CD4-positive, alpha-beta T cell (primary cell): ENCODE measurements around the gene FHOD3. TPM values are rescaled to one million over a fixed set of nuclear protein-coding genes. Genes with fewer than 3 reads are reported as not detected.

Experiments used
- ATAC-seq: fragments of 200-7000 bp; cut with Tn5 transposase; one replicate; pipeline ENCODE4 v1.10.0; 2022; ENCODE audit warnings: mild to moderate bottlenecking; ENCODE audit not compliant: poor library complexity
- CTCF ChIA-PET: fragments of 350-600 bp; sonication (Branson Sonifier 250); formaldehyde crosslinking; loops from one replicate; lab custom pipeline; 2021; ENCODE audit warnings: antibody characterized with exemption, inconsistent platforms; lab: Charles Lee
- POLR2A ChIA-PET: fragments of 350-600 bp; sonication (Branson Sonifier 250); formaldehyde crosslinking; loops from one replicate; lab custom pipeline; 2021; ENCODE audit warnings: antibody characterized with exemption, inconsistent platforms; lab: Charles Lee
- DNase-seq, 14 experiments: peaks; one replicate each; pipeline ENCODE4 v3.0.0-alpha.2; 2013 to 2020; ENCODE audit warnings: mixed read lengths in 2 of 14
- H3K27ac ChIP-seq, 2 donors: one replicate each; pipeline versions ENCODE4 v1.5.1 to v1.7.0; 2013; ENCODE audit warnings: low read length in 2 of 2, low read depth in 1 of 2, mild to moderate bottlenecking in 1 of 2
- H3K27me3 ChIP-seq, 2 experiments: 1 replicate in 1 of 2; 2 replicates in 1 of 2; pipeline versions ENCODE4 v1.6.1 to v1.7.0; 2013; ENCODE audit warnings: low read length in 2 of 2, control low read depth in 1 of 2, mild to moderate bottlenecking in 1 of 2, moderate library complexity in 1 of 2; ENCODE audit not compliant: insufficient read depth in 2 of 2, control insufficient read depth in 1 of 2
- H3K36me3 ChIP-seq: one replicate; pipeline ENCODE4 v1.6.1; 2013; ENCODE audit warnings: low read length, control low read depth; ENCODE audit not compliant: insufficient read depth
- H3K4me1 ChIP-seq: one replicate; pipeline ENCODE4 v1.6.1; 2013; ENCODE audit warnings: low read length, control low read depth; ENCODE audit not compliant: insufficient read depth
- H3K4me3 ChIP-seq: one replicate; pipeline ENCODE4 v1.5.1; 2013; ENCODE audit warnings: mild to moderate bottlenecking, low read length, moderate library complexity
- H3K9me3 ChIP-seq, 2 experiments: 1 replicate in 1 of 2; 2 replicates in 1 of 2; pipeline versions ENCODE4 v1.6.1 to v1.7.0; 2013; ENCODE audit warnings: low read length in 2 of 2, mild to moderate bottlenecking in 2 of 2, control low read depth in 1 of 2, moderate library complexity in 1 of 2; ENCODE audit not compliant: control insufficient read depth in 1 of 2, insufficient read depth in 1 of 2
- H3K27ac Mint-ChIP-seq: one replicate; pipeline ENCODE4 v1.8.0; 2020; ENCODE audit warnings: mixed read lengths
- H3K27me3 Mint-ChIP-seq: one replicate; pipeline ENCODE4 v1.8.0; 2021; ENCODE audit warnings: mixed read lengths
- H3K36me3 Mint-ChIP-seq: one replicate; pipeline ENCODE4 v1.8.0; 2021; ENCODE audit warnings: low read depth, mixed read lengths
- H3K4me1 Mint-ChIP-seq: one replicate; pipeline ENCODE4 v1.8.0; 2021; ENCODE audit warnings: low read depth, mixed read lengths
- H3K4me3 Mint-ChIP-seq: one replicate; pipeline ENCODE4 v1.8.0; 2020; ENCODE audit warnings: mild to moderate bottlenecking, mixed read lengths
- H3K9me3 Mint-ChIP-seq: one replicate; pipeline ENCODE4 v1.8.0; 2020; ENCODE audit warnings: mixed read lengths
- intact Hi-C, 2 experiments: fragments of 100-400 bp; cut with DNase I in 1 of 2; cut with micrococcal nuclease in 1 of 2; formaldehyde crosslinking; loops; one replicate each; pipeline versions ENCODE4 v1.15.1 to v1.9.0; 2023 to 2025; cut with DNase I, micrococcal nuclease
- total RNA-seq, 174 experiments: library from RNA in 2 of 174; stranded (reverse) in 2 of 174; gene quantifications; one replicate each; pipeline ENCODE4 v1.2.3 and lab custom pipeline; 2021 to 2026
- TF ChIP-seq, protein P1 (sequence below): fragments of 200-600 bp; IDR thresholded peaks from one replicate; pipeline ENCODE4 v1.8.0; 2022; ENCODE audit warnings: antibody characterized with exemption, mild to moderate bottlenecking

Gene FHOD3
- total RNA-seq, 2 experiments from 2014 or later, result not detected

DNA sequence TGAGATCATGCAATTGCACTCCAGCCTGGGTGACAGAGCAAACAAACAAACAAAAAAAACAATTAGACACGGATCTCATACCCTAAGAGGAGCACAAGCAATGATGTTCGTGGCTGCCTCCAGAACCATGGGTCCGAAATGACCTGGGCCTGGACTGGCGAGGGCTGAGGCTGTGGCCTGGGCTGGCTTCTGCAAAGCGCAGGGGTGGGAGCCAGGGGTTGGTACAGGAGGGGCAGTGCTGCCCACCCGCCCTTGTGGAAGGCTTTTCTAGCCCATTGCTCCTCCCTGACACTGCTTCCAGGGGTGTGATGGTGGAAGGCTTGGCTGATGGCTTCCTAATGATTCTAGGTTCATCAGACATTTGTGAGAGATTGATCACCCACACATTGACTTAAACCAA lies 167.8 kb downstream of the FHOD3 start:
- Histone ChIP-seq H3K27ac (no peak overlapping the region), H3K4me1 (no peaks in the 10 kb centered on the region), H3K4me3 (no peak overlapping the region), H3K9me3 (peaks cover 0 to 4% of the 10 kb centered on the region in 2 experiments), H3K27me3 (peaks cover 0 to 2% of the 10 kb centered on the region in 2 experiments), H3K36me3 (no peaks in the 10 kb centered on the region)
- no peaks in the 10 kb centered on the region for H3K9me3 Mint-ChIP-seq
- no peak overlapping the region for H3K4me3 Mint-ChIP-seq
- H3K27me3 Mint-ChIP-seq, result peaks cover 6% of the 10 kb centered on the region
- no peaks in the 10 kb centered on the region for H3K4me1 Mint-ChIP-seq
- TF ChIP-seq, protein P1, sequence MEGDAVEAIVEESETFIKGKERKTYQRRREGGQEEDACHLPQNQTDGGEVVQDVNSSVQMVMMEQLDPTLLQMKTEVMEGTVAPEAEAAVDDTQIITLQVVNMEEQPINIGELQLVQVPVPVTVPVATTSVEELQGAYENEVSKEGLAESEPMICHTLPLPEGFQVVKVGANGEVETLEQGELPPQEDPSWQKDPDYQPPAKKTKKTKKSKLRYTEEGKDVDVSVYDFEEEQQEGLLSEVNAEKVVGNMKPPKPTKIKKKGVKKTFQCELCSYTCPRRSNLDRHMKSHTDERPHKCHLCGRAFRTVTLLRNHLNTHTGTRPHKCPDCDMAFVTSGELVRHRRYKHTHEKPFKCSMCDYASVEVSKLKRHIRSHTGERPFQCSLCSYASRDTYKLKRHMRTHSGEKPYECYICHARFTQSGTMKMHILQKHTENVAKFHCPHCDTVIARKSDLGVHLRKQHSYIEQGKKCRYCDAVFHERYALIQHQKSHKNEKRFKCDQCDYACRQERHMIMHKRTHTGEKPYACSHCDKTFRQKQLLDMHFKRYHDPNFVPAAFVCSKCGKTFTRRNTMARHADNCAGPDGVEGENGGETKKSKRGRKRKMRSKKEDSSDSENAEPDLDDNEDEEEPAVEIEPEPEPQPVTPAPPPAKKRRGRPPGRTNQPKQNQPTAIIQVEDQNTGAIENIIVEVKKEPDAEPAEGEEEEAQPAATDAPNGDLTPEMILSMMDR, result no peak
- intact Hi-C loops, result no loop called here
- H3K36me3 Mint-ChIP-seq, result no peaks in the 10 kb centered on the region
- H3K27ac Mint-ChIP-seq, result no peak overlapping the region
- ATAC-seq, result no peak
- ChIA-PET POLR2A (no interaction called here), CTCF (no interaction called here)
- DNase-seq, result no peak

DNA sequence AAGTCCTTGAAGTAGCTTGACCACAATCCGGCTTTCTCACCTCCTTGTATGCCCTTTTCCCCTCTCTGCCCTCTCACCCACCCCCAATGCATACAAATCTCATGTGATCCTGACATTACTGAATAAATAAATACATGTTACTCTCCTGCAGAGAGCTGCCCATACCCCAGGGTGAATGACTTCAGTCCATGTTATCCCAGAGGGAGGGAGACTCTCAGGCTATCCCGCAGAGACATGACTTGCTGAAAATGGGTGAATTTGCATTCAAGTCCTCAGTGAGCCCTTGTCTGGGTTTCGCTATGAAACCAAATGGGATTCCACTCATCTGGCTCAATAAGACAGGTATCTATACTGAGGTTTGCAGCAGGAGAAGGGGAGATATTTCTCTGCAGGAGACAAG lies 168.5 kb downstream of the FHOD3 start:
- CTCF ChIA-PET, result no interaction called here
- H3K36me3 ChIP-seq, result no peaks in the 10 kb centered on the region
- Mint-ChIP-seq H3K36me3 (no peaks in the 10 kb centered on the region), H3K4me3 (no peak overlapping the region), H3K4me1 (no peaks in the 10 kb centered on the region), H3K9me3 (no peaks in the 10 kb centered on the region), H3K27me3 (peaks cover 6% of the 10 kb centered on the region), H3K27ac (no peak overlapping the region)
- peaks cover 0 to 4% of the 10 kb centered on the region in 2 experiments for H3K9me3 ChIP-seq
- peaks cover 0 to 2% of the 10 kb centered on the region in 2 experiments for H3K27me3 ChIP-seq
- no peaks in the 10 kb centered on the region for H3K4me1 ChIP-seq
- no peak for DNase-seq
- H3K4me3 ChIP-seq, result no peak overlapping the region
- ATAC-seq, result no peak
- H3K27ac ChIP-seq, result no peak overlapping the region
- TF ChIP-seq, protein P1, result no peak
- intact Hi-C loops, result no loop called here
- POLR2A ChIA-PET, result no interaction called here

DNA sequence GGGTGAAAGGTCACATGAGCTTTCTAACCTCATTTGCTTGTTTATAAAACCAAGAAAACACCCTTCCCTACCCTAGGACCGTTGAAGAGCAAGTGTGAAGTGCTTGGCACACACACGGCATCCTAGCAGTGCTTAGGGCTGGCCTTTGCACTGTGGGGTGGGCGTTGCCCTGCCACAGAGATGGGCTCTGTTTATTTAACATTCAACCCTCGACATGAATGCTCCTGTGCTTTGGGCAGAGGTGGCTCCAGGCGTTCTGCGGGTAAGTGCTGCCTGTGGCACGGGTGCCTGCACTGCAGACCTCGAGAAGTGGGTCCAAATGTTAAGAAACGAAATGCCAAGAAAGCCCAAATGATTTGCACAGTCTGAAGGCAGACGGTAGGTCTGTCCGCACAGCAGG lies 170.1 kb downstream of the FHOD3 start:
- H3K4me3 ChIP-seq, result no peak overlapping the region
- peaks cover 0 to 4% of the 10 kb centered on the region in 2 experiments for H3K9me3 ChIP-seq
- TF ChIP-seq, protein P1, result no peak
- DNase-seq, result no peak
- no peaks in the 10 kb centered on the region for H3K4me1 Mint-ChIP-seq
- H3K4me1 ChIP-seq, result no peaks in the 10 kb centered on the region
- no peak overlapping the region for H3K4me3 Mint-ChIP-seq
- H3K36me3 ChIP-seq, result no peaks in the 10 kb centered on the region
- no peak overlapping the region for H3K27ac ChIP-seq
- peaks cover 6% of the 10 kb centered on the region for H3K27me3 Mint-ChIP-seq
- POLR2A ChIA-PET, result no interaction called here
- peaks cover 0 to 2% of the 10 kb centered on the region in 2 experiments for H3K27me3 ChIP-seq
- H3K36me3 Mint-ChIP-seq, result no peaks in the 10 kb centered on the region
- no peaks in the 10 kb centered on the region for H3K9me3 Mint-ChIP-seq
- no peak overlapping the region for H3K27ac Mint-ChIP-seq
- CTCF ChIA-PET, result no interaction called here
- no peak for ATAC-seq
- intact Hi-C loops, result no loop called here
